Measurements from ENCODE around the gene OR8G5. TPM values are rescaled to one million over a fixed set of nuclear protein-coding genes. Genes with fewer than 3 reads are reported as not detected.
"Not testable (repeated sequence)": the region's sequence is repeated elsewhere in the genome, so short reads cannot be mapped to it uniquely, and the experiment has no call there.

Gene OR8G5
- total RNA-seq, 2 experiments from 2014 or later, result not detected

DNA sequence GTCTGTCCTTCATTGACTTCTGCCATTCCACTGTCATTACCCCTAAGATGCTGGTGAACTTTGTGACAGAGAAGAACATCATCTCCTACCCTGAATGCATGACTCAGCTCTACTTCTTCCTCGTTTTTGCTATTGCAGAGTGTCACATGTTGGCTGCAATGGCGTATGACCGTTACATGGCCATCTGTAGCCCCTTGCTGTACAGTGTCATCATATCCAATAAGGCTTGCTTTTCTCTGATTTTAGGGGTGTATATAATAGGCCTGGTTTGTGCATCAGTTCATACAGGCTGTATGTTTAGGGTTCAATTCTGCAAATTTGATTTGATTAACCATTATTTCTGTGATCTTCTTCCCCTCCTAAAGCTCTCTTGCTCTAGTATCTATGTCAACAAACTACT is 6.3 kb upstream of the OR8G5 start:
- H3K9me3 Mint-ChIP-seq; H3K36me3 Mint-ChIP-seq (ENCODE audit: low read depth); POLR2A ChIA-PET; CTCF ChIA-PET; H3K27me3 Mint-ChIP-seq; DNase-seq; H3K4me1 Mint-ChIP-seq; H3K4me3 Mint-ChIP-seq; H3K27ac Mint-ChIP-seq: not testable (repeated sequence)

DNA sequence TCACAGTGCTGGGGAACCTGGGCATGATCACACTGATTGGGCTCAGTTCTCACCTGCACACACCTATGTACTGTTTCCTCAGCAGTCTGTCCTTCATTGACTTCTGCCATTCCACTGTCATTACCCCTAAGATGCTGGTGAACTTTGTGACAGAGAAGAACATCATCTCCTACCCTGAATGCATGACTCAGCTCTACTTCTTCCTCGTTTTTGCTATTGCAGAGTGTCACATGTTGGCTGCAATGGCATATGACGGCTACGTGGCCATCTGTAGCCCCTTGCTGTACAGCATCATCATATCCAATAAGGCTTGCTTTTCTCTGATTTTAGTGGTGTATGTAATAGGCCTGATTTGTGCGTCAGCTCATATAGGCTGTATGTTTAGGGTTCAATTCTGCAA is 8.9 kb downstream of the OR8G5 start:
- H3K4me3 Mint-ChIP-seq; POLR2A ChIA-PET; H3K27ac Mint-ChIP-seq; H3K27me3 Mint-ChIP-seq; H3K4me1 Mint-ChIP-seq; H3K9me3 Mint-ChIP-seq; DNase-seq; H3K36me3 Mint-ChIP-seq (ENCODE audit: low read depth); CTCF ChIA-PET: not testable (repeated sequence)

DNA sequence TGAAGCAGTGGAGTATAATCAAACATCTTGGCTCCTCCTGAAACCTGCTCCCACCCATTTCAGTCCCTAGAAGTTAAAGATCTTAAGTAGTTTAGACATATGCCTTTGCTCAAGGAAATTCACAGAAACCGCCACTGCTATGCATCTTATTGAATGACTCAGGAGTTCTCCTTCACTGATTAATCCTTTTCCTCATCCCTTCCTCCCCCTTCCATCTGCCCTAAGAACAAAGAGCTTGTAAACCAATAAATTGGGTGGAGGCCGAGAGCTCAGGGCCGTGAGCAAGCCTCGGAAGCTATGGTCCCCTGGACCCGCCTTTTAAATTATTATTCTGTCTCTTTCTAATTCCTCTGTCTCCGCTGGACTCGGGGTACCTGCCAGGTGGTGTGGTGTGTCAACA is 14.7 kb downstream of the OR8G5 start:
- DNase-seq; H3K36me3 Mint-ChIP-seq (ENCODE audit: low read depth); H3K9me3 Mint-ChIP-seq; H3K4me1 Mint-ChIP-seq; H3K27me3 Mint-ChIP-seq; H3K27ac Mint-ChIP-seq; POLR2A ChIA-PET; H3K4me3 Mint-ChIP-seq; CTCF ChIA-PET: not testable (repeated sequence)

DNA sequence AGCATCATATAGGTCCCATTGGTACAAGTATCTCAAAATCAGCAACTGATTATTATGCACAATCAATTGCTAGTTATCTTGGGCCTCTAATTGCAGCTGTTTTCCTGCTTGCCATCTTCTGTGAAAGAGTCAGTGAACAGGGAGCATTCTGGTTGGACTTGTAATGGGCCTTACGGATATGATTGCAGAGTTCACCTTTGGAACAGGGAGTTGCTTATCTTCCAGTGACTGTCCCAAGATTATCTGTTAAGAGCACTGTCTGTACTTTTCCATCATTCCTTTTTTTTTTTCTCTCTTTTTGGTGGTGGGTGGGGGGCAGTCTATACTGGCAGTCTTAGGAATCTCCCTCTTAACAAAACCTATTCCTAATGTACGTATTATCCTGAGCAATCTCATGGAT is 17.8 kb downstream of the OR8G5 start:
- ChIA-PET CTCF (no interaction called here), POLR2A (no interaction called here)
- Mint-ChIP-seq H3K27me3 (no peaks in the 10 kb centered on the region), H3K4me1 (no peaks in the 10 kb centered on the region), H3K4me3 (no peak overlapping the region), H3K36me3 (ENCODE audit: low read depth) (no peaks in the 10 kb centered on the region), H3K27ac (no peak overlapping the region), H3K9me3 (no peaks in the 10 kb centered on the region)
- no peak for DNase-seq

DNA sequence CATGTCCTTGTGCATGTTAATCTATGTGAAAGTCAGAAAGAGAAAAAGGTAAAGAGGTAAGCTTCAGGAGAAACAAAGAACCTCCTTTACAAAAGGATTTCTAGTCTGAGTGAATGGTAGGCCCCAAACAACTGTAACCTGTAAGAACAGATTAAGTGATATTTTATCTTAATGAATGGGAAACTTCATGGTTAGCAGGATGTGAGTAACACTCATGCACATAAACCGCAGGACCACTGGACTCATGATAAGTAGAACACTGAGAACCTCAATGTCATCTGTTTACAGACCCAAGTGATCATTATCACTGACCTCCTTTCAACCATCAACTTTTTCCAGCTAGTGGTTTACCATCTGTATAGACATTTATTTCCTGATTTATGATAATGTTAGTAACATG is 19.9 kb downstream of the OR8G5 start:
- H3K27me3 Mint-ChIP-seq, result no peaks in the 10 kb centered on the region
- H3K9me3 Mint-ChIP-seq, result no peaks in the 10 kb centered on the region
- H3K4me1 Mint-ChIP-seq, result no peaks in the 10 kb centered on the region
- ChIA-PET CTCF (interaction anchor here (0.6 kb wide), 1 partner anchor 18 kb away, joined by 3 read pairs; no protein-coding TSS in a partner anchor), POLR2A (no interaction called here)
- DNase-seq, result no peak
- no peaks in the 10 kb centered on the region for H3K36me3 Mint-ChIP-seq (ENCODE audit: low read depth)
- no peak overlapping the region for H3K4me3 Mint-ChIP-seq
- H3K27ac Mint-ChIP-seq, result no peak overlapping the region

DNA sequence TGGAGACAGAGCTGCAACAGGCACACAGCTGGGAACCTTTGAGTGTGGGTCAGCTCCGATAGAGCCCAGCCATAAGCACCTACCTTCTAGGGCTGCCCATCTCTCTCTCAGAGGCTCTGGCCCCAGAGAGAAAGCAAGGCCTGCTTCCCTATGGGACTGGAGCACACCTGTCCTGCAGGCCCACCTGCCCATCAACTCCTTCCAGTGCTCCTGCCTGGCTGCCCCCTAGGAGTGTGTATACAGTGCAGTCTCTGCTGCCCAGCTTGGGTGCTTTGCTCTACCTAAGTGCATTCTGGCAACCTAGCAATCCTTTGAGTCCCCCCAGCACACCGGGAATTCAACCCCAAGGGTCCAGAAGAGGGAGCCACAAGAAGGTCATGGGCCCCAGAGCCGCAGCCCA is 21.0 kb downstream of the OR8G5 start:
- Mint-ChIP-seq H3K4me1 (no peaks in the 10 kb centered on the region), H3K27ac (no peak overlapping the region), H3K36me3 (ENCODE audit: low read depth) (no peaks in the 10 kb centered on the region), H3K9me3 (no peaks in the 10 kb centered on the region), H3K27me3 (no peaks in the 10 kb centered on the region), H3K4me3 (no peak overlapping the region)
- ChIA-PET CTCF (no interaction called here), POLR2A (no interaction called here)
- DNase-seq, result no peak

DNA sequence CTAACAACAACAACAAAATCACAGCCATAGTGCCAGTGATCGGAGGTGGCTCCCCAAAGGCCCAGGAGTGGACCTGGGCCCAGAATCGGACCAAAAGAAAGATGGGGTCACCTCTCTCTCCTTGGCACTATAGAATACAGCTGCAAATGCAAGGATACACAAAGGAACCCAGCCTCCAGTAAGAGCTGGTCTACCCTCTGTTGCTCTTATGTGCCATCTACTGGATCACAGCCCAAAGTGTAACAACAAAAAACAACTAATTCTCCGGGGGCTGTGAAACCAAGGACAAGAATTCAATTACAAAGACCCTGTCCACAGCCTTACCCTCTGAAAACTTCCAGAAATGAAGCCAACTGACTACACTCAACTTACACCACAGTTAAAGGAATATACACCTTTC is 21.6 kb downstream of the OR8G5 start:
- no peak overlapping the region for H3K27ac Mint-ChIP-seq
- ChIA-PET POLR2A (no interaction called here), CTCF (no interaction called here)

DNA sequence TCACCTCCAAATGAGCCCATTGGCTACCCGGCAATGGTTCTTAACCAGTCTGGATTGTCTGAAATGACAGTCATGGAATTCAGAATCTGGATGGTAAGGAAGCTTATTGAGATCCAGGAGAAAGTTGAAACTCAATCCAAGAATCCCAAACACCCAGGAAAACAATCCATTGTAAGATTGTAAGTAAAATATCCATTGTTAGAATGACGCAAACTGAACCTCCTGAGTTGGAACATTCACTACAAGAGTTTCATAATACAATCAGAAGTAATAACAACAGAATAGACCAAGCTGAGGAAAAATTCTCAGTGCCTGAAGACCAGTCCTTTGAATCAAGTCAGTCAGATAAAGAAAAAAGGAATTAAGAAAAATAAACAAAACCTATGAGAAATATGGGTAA is 22.1 kb downstream of the OR8G5 start:
- Mint-ChIP-seq H3K9me3 (peaks cover 1% of the 10 kb centered on the region), H3K36me3 (ENCODE audit: low read depth) (no peaks in the 10 kb centered on the region), H3K4me1 (no peaks in the 10 kb centered on the region), H3K27me3 (no peaks in the 10 kb centered on the region), H3K4me3 (no peak overlapping the region), H3K27ac (no peak overlapping the region)
- no peak for DNase-seq
- ChIA-PET POLR2A (no interaction called here), CTCF (no interaction called here)

More for the DNA sequence above, 21.6 kb downstream of the OR8G5 start:
- Mint-ChIP-seq H3K36me3 (ENCODE audit: low read depth) (no peaks in the 10 kb centered on the region), H3K4me3 (no peak overlapping the region), H3K27me3 (no peaks in the 10 kb centered on the region), H3K4me1 (no peaks in the 10 kb centered on the region), H3K9me3 (no peaks in the 10 kb centered on the region)
- DNase-seq, result no peak

DNA sequence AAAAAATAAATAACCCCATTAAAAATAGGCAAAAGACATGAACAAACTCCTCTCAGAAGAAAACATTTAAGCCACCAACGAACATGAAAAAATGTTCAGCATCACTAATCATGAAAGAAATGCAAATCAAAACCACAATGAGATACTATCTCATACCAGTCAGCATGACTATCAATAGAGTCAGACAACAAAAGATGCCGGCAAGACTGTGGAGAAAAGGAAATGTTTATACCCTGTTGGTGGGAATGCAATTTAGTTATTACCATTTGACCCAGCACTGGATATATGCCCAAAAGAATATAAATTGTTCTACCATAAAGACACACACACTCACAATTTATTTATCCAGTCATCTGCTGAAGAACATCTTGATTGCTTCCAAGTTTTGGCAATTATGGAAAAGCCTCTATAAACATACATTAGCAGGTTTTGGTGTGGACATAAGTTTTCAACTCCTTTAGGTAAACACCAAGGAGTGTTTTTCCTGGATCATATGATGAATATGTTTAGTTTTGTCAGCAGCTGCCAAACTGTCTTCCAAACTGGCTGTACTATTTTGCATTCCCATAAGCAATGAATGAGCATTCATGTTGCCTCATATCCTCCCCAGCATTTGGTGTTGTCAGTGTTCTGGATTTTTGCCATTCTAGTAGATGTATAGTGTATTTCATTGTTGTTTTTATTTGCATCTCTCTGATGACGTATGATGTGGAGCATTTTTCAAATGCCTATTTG is 29.6 kb downstream of the OR8G5 start:
- H3K36me3 Mint-ChIP-seq (ENCODE audit: low read depth), result no peaks in the 10 kb centered on the region
- peaks cover 2% of the 10 kb centered on the region for H3K9me3 Mint-ChIP-seq
- ChIA-PET CTCF (no interaction called here), POLR2A (no interaction called here)
- no peak overlapping the region for H3K27ac Mint-ChIP-seq
- no peak overlapping the region for H3K4me3 Mint-ChIP-seq
- H3K27me3 Mint-ChIP-seq, result peaks cover 2% of the 10 kb centered on the region
- no peak for DNase-seq
- H3K4me1 Mint-ChIP-seq, result no peaks in the 10 kb centered on the region

DNA sequence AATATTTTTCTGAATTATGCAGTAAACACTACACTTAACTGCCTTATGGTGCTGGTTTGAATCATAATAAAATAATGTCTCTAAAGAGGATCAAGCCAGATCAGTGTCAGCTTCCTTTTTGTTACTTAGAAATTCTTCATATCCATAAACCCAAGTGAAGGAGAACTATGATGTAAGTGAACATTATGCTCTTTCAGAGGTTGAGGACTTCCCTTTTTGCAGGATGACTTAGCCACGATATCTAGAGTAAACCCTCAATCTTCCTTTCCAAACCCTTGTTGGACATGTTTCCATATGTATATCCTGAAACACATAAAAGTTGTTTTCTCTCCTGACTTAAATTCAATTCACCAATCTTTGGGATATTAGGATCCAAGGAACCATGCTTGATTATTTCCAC is 38.5 kb downstream of the OR8G5 start:
- Mint-ChIP-seq H3K27me3 (no peaks in the 10 kb centered on the region), H3K4me1 (no peaks in the 10 kb centered on the region), H3K36me3 (ENCODE audit: low read depth) (no peaks in the 10 kb centered on the region), H3K27ac (no peak overlapping the region), H3K4me3 (no peak overlapping the region), H3K9me3 (no peaks in the 10 kb centered on the region)
- DNase-seq, result no peak
- ChIA-PET CTCF (no interaction called here), POLR2A (no interaction called here)

DNA sequence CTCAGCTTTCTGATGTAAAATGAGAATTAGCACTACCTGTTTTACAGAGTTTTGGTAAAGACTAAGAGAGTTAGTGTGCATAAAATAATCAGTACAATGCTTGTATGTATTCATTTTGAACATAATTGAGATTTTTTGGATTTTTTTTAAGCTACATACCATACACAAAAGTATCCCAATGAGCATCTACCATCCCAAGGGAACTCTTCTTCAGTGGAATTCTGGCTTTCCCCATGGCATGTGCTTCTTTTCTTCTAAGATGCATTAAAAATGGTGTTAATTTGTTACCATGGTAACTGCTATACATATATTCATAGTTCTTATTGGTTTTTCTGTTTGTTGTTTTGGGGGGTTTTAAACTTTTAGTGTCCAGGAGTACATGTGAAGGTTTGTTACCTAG is 39.8 kb downstream of the OR8G5 start:
- no peak for DNase-seq
- Mint-ChIP-seq H3K27ac (no peak overlapping the region), H3K36me3 (ENCODE audit: low read depth) (no peaks in the 10 kb centered on the region), H3K27me3 (no peaks in the 10 kb centered on the region), H3K4me1 (no peaks in the 10 kb centered on the region), H3K9me3 (no peaks in the 10 kb centered on the region), H3K4me3 (no peak overlapping the region)
- CTCF ChIA-PET, result interaction anchor here (0.7 kb wide), 1 partner anchor 13 kb away, joined by 3 read pairs; no protein-coding TSS in a partner anchor
- POLR2A ChIA-PET, result no interaction called here

DNA sequence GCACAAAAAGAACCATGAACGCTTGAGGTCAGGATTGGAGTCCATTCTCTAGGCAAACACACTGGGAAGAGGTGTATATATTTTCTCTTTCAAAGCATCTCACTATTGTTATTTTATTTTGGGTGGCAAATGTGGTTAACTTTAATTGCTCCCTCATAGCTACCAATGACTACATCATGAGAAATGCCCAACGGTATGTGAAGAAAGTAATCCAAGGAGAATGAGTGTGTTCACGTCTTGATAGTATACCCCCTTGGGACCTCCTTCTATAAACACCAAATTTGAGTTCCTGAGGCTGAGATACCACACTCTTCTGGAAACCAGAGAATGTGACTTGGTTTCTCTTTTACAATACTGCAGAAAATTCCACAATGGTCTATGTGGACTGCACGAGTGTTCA is 41.7 kb downstream of the OR8G5 start:
- Mint-ChIP-seq H3K4me1 (no peaks in the 10 kb centered on the region), H3K9me3 (no peaks in the 10 kb centered on the region), H3K27ac (no peak overlapping the region), H3K27me3 (no peaks in the 10 kb centered on the region), H3K4me3 (no peak overlapping the region), H3K36me3 (ENCODE audit: low read depth) (no peaks in the 10 kb centered on the region)
- DNase-seq, result no peak
- ChIA-PET CTCF (no interaction called here), POLR2A (no interaction called here)

DNA sequence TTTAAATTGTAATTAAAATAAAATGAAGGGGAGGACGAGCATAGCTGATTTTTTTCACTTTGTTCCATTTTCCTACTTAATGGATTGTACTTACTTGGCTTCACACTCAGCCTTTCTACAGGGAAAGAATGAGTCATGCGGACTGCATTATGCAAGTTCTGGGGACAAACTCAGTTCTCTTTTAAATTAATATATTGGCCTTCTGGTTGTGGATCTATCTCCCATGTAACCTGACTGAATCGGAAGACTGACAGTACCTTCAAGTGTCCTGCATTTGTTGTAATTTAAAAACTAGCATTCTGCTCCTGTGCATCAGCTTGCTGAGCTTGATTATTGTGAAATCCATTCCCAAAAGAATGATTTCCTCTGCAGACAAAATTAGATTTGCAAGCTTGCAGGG is 45.4 kb downstream of the OR8G5 start:
- CTCF ChIA-PET, result no interaction called here
- DNase-seq, result no peak
- Mint-ChIP-seq H3K9me3 (no peaks in the 10 kb centered on the region), H3K4me3 (no peak overlapping the region), H3K4me1 (no peaks in the 10 kb centered on the region), H3K27me3 (no peaks in the 10 kb centered on the region), H3K27ac (no peak overlapping the region), H3K36me3 (ENCODE audit: low read depth) (no peaks in the 10 kb centered on the region)
- POLR2A ChIA-PET, result no interaction called here

DNA sequence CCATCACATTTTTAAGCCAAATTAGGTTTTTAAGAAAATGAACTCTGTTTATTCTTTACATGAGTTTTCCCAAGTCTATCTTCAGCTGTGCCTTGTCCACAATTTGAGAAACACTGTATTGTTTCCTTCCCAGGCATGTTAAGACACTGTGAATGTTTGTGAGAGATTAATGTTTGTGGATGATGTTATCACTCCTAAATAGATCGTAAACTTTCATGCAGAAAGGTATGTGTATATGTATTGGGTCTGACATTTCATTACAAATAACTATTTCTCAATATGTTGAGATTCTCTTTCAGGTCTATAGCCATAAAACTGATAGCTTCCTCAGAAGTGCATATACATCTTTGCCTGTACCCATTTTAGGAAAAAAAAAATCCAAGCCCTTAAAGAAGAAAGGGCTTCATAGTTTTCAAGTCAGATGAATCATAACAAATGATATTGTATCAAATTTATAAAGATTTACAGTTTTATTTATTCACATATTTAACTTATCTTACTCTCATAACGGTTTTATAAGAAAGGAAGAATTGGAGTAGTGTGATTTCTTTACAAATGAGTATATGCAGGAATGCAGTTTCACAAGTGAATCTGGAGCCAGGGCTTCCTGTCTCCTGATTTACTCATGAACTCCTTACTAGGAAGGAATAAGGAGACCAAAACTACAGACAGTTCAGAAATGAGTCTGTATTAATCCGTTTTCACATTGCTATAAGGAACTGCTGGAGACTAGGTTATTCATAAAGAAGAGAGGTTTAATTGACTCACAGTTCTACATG is 46.4 kb downstream of the OR8G5 start:
- no peaks in the 10 kb centered on the region for H3K4me1 Mint-ChIP-seq
- POLR2A ChIA-PET, result no interaction called here

More for the DNA sequence above, 46.4 kb downstream of the OR8G5 start:
- H3K4me3 Mint-ChIP-seq, result no peak overlapping the region
- CTCF ChIA-PET, result no interaction called here
- no peaks in the 10 kb centered on the region for H3K9me3 Mint-ChIP-seq
- H3K27me3 Mint-ChIP-seq, result no peaks in the 10 kb centered on the region
- no peaks in the 10 kb centered on the region for H3K36me3 Mint-ChIP-seq (ENCODE audit: low read depth)
- DNase-seq, result no peak
- no peak overlapping the region for H3K27ac Mint-ChIP-seq

Measured in activated CD4-positive, alpha-beta T cell treated with anti-CD3 and anti-CD28 coated beads, Interleukin-2, amount 10 ng/mL, durations not matched to agents 7 days and 5 days (primary cell).